ENCODE measurements around the gene TRERF1.
A peak's percentile ranks its signal among the peaks of the same experiment; 100 is the strongest.
"Not testable (repeated sequence)": the region's sequence is repeated elsewhere in the genome, so short reads cannot be mapped to it uniquely, and the experiment has no call there.

TRERF1 gene

GRCh38 chr6:42446370-42446769 is 5.4 kb downstream of the TRERF1 start:
- peak; percentile 54 for ATAC-seq
- TF ChIP-seq PPARA (CRISPR knock-in tag; IDR thresholded peaks at IDR 0.05; ENCODE audit: borderline replicate concordance) (no peak), TOX (CRISPR knock-in tag; IDR thresholded peaks at IDR 0.05; ENCODE audit: borderline replicate concordance) (no peak), ZFP3 (CRISPR knock-in tag; IDR thresholded peaks at IDR 0.05) (no peak), TCF4 (CRISPR knock-in tag; IDR thresholded peaks at IDR 0.05; ENCODE audit: borderline replicate concordance) (no peak), PATZ1 (CRISPR knock-in tag; IDR thresholded peaks at IDR 0.05; ENCODE audit: borderline replicate concordance) (no peak), OSR1 (CRISPR knock-in tag; IDR thresholded peaks at IDR 0.05) (no peak), ZNF565 (CRISPR knock-in tag; conservative IDR thresholded peaks at IDR 0.05; ENCODE audit: low read depth) (no peak), CREB5 (CRISPR knock-in tag; IDR thresholded peaks at IDR 0.05; ENCODE audit: low read depth) (no peak), CSRNP3 (CRISPR knock-in tag; IDR thresholded peaks at IDR 0.05) (no peak), ZNF70 (CRISPR knock-in tag; IDR thresholded peaks at IDR 0.05) (no peak), GLIS3 (CRISPR knock-in tag; IDR thresholded peaks at IDR 0.05) (no peak), SNAI2 (CRISPR knock-in tag; IDR thresholded peaks at IDR 0.05) (no peak), ARNTL (CRISPR knock-in tag; IDR thresholded peaks at IDR 0.05; ENCODE audit: borderline replicate concordance, low read depth) (no peak), BACH2 (CRISPR knock-in tag; IDR thresholded peaks at IDR 0.05; ENCODE audit: borderline replicate concordance) (no peak), ZNF8 (CRISPR knock-in tag; IDR thresholded peaks at IDR 0.05) (no peak), TSHZ2 (CRISPR knock-in tag; IDR thresholded peaks at IDR 0.05) (no peak), POU6F1 (CRISPR knock-in tag; IDR thresholded peaks at IDR 0.05; ENCODE audit: borderline replicate concordance, low read depth) (no peak), ISL1 (CRISPR knock-in tag; IDR thresholded peaks at IDR 0.05) (no peak), RARB (CRISPR knock-in tag; IDR thresholded peaks at IDR 0.05) (no peak)

GRCh38 chr6:42445955-42446354 is 5.8 kb downstream of the TRERF1 start:
- not testable (repeated sequence) for ATAC-seq

- no peak for ATAC-seq
- TF ChIP-seq ZNF565 (CRISPR knock-in tag; conservative IDR thresholded peaks at IDR 0.05; ENCODE audit: low read depth) (no peak), CSRNP3 (CRISPR knock-in tag; IDR thresholded peaks at IDR 0.05) (no peak), ZFP3 (CRISPR knock-in tag; IDR thresholded peaks at IDR 0.05) (no peak), TCF4 (CRISPR knock-in tag; IDR thresholded peaks at IDR 0.05; ENCODE audit: borderline replicate concordance) (no peak), TOX (CRISPR knock-in tag; IDR thresholded peaks at IDR 0.05; ENCODE audit: borderline replicate concordance) (no peak), ISL1 (CRISPR knock-in tag; IDR thresholded peaks at IDR 0.05) (no peak)
These were observed 8.2 kb downstream of the TRERF1 start for GRCh38 chr6:42443312-42444060.
